IPS DF 4.7 (cell line): ENCODE measurements around the gene PLXNA4.
A peak's percentile ranks its signal among the peaks of the same experiment; 100 is the strongest.

ENCODE experiments used
- DNase-seq: peaks from one replicate; pipeline ENCODE4 v3.0.0-alpha.2; 2013; ENCODE audit warnings: low spot score; ENCODE audit errors: extremely low read depth

PLXNA4 gene

GRCh38 chr7:132443761-132444520, 132.3 kb downstream of the PLXNA4 start:
- DNase-seq: no peak

- no peak for DNase-seq
Observed at GRCh38 chr7:132441935-132442334, 134.3 kb downstream of the PLXNA4 start.

- no peak for DNase-seq
Observed at GRCh38 chr7:132440151-132440550, 136.1 kb downstream of the PLXNA4 start.

- DNase-seq: no peak
Observed at GRCh38 chr7:132438926-132439325, 137.3 kb downstream of the PLXNA4 start.

GRCh38 chr7:132437730-132438129, 138.5 kb downstream of the PLXNA4 start:
- DNase-seq: no peak

- DNase-seq: no peak
Observed at GRCh38 chr7:132436121-132436520, 140.1 kb downstream of the PLXNA4 start.

GRCh38 chr7:132435016-132435990, 141.0 kb downstream of the PLXNA4 start:
- no peak for DNase-seq

- DNase-seq: no peak
Observed at GRCh38 chr7:132434041-132434440, 142.2 kb downstream of the PLXNA4 start.

- DNase-seq: no peak
Observed at GRCh38 chr7:132433301-132433700, 143.0 kb downstream of the PLXNA4 start.

- DNase-seq: no peak
Observed at GRCh38 chr7:132430861-132431822, 145.1 kb downstream of the PLXNA4 start.

- no peak for DNase-seq
Observed at GRCh38 chr7:132430041-132430855, 146.0 kb downstream of the PLXNA4 start.

GRCh38 chr7:132429181-132429580, 147.1 kb downstream of the PLXNA4 start:
- DNase-seq: no peak

GRCh38 chr7:132428247-132428919, 147.9 kb downstream of the PLXNA4 start:
- no peak for DNase-seq

GRCh38 chr7:132425942-132426341, 150.3 kb downstream of the PLXNA4 start:
- DNase-seq: no peak

GRCh38 chr7:132424821-132425724, 151.2 kb downstream of the PLXNA4 start:
- DNase-seq: peak; percentile 30

- DNase-seq: no peak
Observed at GRCh38 chr7:132424277-132424676, 152.0 kb downstream of the PLXNA4 start.

GRCh38 chr7:132423594-132424200, 152.6 kb downstream of the PLXNA4 start:
- DNase-seq: no peak

- no peak for DNase-seq
Observed at GRCh38 chr7:132422502-132423111, 153.7 kb downstream of the PLXNA4 start.
